ENCODE measurements around the gene SPEG.

SPEG gene

DNA sequence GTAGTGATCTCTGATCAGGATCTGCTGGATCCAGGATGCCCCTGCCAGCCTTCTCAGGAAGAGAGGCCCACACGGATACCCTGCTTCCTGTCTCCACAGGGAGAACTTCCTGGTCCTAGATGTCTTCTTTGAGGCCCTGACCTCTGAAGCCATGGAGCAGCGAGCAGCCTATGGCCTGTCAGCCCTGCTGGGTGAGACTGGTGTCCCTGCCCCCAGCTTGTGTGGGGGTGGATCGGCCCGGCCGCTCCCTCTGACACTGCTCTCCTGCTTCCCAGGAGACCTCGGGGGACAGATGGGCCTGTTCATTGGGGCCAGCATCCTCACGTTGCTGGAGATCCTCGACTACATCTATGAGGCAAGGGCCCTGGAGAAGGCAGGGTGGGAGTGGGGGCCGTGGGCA lies 102.3 kb downstream of the SPEG start:
- no peak for DNase-seq

DNA sequence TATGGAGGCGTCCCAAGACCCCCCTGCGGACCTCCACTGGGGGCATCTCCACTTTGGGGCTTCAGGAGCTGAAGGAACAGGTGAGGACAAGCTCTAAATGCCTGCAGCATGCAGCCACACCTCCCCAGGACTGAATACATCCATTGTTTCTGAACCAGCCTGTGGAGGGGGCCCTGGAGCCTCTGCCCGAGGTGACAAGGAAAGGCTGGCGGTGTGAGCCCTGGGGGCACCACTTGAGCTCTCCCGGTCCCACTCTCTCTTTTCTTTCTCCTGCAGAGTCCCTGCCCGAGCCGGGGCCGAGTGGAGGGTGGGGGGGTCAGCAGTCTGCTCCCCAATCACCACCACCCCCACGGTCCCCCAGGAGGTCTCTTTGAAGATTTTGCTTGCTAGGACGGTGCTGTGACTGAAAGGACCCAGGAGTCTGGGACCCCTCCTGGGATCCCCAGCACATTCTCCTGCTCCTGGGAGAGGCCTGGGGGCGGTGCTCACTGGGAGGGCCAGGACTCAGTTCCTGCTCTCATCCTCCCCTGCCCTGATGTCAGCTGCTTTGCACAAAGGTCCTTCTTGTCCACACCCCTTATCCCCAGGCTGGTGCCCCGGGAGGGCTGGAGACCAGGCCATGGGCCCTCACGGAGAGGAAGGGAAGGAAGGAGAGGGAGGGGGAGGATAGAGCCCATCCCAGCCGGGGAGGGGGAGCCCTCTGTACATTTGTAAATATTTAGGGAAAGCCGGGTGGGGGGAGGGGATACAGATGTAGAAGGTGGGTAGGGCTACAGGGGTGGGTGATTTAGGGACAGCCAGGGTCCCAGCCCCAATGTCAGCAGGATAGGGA lies 103.2 kb downstream of the SPEG start:
- no peak for DNase-seq

DNA sequence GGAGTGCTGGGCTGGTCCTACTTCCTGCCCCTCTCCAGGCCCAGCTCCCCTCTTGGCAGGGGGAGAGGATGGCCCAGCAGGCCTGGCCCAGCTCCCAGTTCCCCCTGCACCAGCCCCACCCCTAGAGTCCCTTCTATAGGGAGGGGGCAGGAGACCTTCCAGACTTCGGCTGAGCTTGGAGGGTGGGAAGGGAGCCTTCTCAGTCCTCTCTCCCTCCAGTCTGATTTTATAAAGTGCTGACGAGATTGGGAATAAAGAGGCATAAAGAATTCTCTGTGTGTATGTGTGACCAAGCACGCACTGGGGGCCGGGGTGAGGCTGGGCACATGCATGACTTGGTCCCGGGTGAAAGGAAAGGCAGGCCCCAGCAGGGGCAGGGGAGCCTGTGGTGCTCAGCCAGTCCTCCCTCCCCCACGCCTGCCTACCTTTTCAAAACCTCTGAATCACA lies 103.9 kb downstream of the SPEG start:
- DNase-seq, result peak; percentile 74

DNA sequence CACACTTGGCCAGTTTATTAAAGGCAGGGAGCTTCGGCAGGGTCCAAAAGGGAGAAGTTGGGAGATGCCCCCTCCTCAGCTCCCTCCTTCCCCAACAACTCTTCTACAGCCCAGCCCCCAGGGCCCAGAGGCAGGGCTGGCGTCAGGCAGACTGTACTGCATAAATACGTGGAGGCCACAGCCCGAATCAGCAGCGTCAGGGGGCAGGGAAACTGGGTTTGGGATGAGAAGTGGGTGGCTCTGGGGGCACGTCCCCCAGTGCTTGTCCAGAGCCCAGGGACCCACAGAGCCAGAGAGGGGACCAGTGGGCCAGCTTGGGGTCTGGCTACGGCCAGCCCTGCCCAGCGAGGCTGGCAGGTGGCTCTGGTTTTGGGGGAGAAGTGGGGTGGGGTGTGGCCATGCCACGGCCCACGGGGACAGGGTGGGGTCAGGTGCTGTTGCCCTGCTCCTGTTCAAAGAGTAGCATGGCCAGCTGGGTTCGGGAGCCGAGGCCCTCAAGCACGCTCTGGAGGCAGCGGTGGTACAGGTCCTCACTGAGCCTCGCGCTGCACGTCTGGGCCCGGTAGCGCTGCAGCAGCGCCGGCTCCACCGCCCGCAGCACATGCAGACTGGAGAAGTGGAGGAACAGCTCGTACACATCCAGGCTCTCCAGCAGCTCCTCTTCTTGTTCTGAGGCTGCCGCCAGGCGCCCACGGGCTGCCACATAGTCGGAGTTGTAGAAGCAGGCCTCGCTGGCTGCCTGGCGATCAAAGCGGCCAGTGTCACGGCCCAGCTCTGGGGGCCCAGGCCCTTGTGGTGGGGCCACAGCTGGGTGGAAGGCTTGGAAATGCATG lies 104.5 kb downstream of the SPEG start:
- DNase-seq, result no peak

DNA sequence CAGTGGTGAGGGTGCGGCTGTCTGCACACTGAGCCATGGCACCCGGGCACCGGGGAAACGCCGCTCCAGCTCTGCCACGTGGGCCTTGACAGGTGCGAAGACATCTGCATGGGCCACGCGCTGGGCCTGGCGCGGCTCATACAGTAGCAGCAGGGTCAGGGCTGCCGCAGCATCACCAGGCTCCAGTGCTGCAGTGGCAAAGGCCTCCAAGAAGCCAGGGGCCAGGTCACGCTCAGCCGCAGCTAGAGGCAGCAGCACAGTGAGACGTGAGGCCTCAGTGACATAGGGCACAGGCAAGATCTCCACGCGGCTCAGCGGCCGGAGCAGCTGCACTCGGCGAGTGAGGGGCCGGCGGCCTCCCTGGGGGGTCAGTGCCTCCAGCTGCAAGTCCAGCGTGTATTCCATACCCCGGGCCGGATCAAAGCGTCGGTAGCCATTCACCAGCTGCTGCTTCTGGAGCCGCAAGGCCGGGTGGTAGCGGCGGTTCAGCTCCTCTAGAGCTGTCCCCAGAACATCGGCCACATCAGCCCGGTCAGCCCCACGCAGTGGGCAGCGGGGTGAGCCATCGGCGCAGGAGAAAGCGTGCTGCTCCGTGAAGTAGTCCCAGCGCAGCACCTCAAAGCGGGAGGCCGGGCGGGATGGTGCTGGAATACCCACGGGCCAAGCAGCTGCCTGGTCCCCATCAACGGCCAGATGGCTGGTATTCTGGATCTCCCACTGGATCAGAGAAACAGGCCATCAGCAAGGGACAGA lies 105.5 kb downstream of the SPEG start:
- no peak for DNase-seq

DNA sequence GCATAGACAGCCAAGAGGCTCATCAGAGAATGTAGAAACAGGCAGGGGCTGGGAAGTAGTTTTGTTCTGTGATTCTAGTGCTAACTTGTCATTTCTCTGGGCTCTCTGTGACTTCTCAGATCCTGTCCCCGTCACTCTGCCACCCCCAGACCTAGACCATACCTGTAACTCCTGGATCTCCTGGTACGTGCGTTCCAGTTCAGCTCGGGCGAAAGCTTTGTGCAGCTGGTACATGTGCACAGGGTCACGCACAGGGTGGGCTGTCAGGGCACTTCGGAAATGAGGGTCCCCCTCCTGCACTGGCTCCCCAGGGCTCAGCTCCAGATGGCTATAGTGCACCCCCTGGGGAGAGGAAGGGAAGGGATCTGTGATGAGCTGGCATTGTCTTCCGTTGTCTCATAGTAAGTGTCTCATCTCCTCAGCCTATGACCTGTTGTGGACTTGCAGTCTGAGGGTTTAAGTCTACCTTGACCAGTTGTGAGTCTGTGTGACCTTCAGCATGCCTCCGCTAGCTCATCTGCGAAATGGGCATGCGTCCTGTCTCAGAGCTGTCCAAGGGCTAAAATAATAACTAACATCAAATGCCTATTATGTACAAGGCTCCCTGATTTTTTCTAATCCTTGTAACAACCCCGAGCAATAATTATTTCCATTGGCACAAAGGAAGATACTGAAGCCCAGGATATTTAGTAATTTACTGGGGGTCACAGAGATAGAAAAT lies 106.3 kb downstream of the SPEG start:
- no peak for DNase-seq

DNA sequence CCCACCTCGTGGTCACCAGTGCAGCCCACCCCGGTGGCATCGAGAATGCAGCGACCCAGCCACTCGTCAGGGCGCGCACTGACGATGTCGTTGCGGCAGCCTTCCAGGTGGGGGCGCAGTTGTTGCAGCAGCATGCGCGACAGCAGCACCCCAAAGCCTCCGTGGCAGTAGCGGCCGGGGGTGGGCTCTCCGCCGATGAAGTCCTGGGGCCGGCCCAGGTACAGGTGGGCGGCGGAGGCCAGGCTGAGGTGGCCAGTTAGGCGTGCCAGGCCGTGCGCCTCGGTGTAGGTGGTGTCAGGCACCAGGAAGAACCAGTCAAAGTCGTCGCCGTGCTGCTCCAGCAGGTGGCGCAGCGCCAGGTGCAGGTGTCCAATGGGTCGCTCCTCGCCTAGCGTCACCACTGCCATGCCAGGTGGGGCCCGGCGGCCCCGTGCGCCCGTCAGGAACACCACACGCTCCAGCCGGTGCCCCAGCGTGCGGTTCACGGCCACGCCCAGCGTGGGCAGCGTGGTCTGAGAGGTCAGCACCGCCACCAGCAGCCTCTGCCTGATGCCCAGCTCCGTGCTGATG lies 107.1 kb downstream of the SPEG start:
- DNase-seq, result peak; percentile 86

DNA sequence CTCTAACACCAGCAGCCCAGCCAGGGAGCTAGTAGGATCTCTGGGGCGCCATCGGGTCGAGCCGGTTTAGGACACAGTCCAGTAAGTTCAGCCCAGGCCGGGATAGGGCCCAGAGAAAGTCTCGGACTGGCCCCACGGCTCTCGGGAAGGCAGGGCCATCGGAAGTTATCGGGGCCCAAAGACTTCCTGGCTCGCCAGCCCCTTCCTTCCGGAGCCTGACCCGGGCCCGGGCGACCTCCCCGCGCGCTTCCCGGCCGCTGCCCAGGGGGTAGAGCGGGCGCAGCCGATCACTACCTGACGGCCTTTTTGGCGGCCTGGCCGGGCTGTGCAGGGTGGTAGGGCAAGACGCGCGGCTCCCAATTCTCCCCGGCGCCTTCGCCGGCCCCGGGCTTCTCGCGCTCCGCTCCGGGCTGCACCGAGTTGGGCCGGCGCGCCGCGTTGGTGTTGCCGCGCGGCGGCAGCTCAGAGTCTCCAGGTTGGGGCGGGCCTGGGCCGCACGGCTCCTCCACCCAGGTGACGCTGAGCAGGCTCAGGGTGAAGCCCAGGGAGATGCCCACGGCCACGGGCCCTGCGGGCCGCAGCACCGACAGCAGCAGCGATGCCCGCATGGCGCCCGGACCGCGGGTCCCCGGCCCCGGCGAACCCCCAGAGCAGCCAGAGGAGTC lies 108.4 kb downstream of the SPEG start:
- DNase-seq, result no peak

DNA sequence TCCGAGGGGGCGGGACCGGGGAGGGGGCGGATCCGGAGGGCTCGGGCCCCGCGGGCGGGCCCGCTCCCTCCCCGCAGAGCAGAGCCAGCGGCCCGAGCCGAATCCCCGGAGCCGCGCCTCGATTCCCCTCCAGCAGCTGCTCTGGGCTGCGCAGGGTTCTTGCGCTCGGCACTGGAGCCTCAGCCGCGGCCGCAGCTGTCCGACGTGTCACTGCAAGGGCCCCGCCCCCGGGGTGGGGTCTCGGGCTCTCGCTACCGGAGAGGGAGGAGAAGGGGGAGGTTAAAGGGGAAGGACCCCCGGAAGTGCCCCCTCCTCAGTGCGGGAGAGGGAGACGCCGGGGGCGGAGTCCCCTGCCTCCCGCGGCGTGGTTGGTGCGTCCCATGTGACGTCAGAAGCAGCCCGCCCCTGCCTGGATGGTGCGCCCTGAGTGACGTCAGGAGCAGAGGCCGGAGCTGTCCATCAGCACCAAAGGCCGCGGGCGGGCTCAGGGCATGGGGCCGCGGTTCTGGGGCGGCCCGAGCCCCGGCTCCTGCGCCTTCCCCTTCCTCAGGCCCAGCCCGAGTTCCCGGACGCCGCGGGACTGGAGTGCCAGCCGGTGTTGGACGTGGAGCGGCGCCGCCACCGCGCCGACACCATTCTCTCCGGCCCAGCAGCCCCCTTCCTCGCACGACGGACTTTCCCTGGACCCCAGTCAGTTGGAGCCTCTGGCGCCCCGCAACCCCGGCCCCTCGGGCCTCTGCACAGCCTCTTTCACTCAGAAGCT lies 109.1 kb downstream of the SPEG start, which contains the start of the genes CHPF and TMEM198:
CHPF (minus strand) TSS at position 214 of the 763 bp plus-strand sequence. CDS start 271 bp downstream, outside the sequence.
TMEM198 (plus strand) TSS at position 433 of the 763 bp plus-strand sequence. CDS start 700 bp downstream, outside the sequence.
- DNase-seq, result peak; percentile 99

DNA sequence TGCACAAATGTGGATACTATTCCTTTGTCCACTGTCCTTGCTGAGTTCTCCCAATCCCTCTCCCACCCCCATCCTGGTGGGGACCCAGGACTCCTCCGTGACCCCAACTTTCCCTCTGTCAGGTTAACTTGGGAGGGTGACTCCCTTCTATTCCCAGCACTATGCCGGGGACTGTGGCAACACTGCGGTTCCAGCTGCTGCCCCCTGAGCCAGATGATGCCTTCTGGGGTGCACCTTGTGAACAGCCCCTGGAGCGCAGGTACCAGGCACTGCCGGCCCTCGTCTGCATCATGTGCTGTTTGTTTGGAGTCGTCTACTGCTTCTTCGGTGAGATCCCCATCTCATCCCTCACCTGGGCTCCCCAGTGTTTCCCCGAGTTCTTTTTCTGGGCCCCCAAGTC lies 109.9 kb downstream of the SPEG start:
- DNase-seq, result no peak

DNA sequence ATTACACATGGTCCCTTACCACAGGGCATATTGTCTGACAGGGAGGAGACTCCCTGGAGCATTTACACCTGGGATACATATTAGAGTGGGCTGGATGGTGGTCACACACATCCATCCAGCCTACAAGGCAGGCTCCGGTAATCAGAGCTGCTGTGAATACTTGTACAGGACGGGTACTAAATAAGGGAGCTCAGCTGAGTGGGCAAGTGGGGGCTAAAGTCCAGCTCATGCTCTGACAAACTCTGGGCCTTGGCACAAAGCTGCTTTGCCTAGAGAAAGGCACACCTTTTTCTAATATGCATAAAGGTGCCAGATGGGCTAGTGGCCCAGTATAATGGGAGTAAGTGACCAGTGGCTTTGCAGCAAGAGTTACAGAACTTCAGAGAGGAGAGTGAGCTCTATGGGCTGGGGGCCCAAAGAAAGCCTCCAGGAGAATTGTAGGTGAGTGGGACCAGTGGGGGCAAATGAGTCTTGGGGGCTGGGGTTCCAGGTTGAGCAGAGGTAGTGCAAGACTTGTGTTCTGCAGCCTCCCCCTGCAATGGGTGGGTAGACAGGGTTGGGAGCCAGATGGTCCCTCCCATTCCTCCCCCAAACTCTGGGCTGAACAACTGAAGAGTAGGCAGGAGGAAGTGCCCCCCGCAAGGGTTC lies 110.8 kb downstream of the SPEG start:
- no peak for DNase-seq

DNA sequence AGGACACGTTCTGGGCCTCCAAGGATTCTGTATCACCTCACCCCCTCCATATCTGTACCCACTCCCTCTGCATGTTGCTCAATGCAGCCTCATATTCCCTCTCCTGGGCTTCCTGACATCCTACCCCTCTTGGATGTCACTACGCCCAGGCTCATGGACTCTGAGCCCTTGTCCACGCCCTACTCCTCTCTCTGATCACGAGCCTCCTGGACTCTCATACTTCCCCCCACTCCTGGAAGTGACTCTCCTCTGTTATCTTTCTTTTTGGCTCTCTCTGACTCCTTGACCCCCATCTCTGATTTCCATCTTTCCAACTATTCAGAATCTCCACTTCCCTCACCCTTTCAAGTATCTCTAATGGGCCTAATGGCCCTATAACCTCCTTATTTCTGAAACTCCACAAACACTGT lies 111.3 kb downstream of the SPEG start:
- DNase-seq, result no peak

DNA sequence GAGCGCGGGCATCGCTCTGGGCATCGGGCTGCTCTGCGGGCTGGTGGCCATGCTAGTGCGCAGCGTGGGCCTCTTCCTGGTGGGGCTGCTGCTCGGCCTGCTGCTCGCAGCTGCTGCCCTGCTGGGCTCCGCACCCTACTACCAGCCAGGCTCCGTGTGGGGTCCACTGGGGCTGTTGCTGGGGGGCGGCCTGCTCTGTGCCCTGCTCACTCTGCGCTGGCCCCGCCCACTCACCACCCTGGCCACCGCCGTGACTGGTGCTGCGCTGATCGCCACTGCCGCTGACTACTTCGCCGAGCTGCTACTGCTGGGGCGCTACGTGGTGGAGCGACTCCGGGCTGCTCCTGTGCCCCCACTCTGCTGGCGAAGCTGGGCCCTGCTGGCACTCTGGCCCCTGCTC lies 113.0 kb downstream of the SPEG start:
- DNase-seq, result no peak

Data from femur (tissue), 1 donor.